Measurements from ENCODE around the gene OR5L1.

- TF ChIP-seq, protein P1, sequence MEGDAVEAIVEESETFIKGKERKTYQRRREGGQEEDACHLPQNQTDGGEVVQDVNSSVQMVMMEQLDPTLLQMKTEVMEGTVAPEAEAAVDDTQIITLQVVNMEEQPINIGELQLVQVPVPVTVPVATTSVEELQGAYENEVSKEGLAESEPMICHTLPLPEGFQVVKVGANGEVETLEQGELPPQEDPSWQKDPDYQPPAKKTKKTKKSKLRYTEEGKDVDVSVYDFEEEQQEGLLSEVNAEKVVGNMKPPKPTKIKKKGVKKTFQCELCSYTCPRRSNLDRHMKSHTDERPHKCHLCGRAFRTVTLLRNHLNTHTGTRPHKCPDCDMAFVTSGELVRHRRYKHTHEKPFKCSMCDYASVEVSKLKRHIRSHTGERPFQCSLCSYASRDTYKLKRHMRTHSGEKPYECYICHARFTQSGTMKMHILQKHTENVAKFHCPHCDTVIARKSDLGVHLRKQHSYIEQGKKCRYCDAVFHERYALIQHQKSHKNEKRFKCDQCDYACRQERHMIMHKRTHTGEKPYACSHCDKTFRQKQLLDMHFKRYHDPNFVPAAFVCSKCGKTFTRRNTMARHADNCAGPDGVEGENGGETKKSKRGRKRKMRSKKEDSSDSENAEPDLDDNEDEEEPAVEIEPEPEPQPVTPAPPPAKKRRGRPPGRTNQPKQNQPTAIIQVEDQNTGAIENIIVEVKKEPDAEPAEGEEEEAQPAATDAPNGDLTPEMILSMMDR (IDR thresholded peaks at IDR 0.05), result no peak
- TF ChIP-seq, protein P2, sequence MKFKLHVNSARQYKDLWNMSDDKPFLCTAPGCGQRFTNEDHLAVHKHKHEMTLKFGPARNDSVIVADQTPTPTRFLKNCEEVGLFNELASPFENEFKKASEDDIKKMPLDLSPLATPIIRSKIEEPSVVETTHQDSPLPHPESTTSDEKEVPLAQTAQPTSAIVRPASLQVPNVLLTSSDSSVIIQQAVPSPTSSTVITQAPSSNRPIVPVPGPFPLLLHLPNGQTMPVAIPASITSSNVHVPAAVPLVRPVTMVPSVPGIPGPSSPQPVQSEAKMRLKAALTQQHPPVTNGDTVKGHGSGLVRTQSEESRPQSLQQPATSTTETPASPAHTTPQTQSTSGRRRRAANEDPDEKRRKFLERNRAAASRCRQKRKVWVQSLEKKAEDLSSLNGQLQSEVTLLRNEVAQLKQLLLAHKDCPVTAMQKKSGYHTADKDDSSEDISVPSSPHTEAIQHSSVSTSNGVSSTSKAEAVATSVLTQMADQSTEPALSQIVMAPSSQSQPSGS (CRISPR knock-in tag; IDR thresholded peaks at IDR 0.05; ENCODE audit: borderline replicate concordance, low read depth), result no peak
- TF ChIP-seq ZNF263 (CRISPR knock-in tag; IDR thresholded peaks at IDR 0.05; ENCODE audit: low read depth) (no peak), TEAD4 (CRISPR knock-in tag; IDR thresholded peaks at IDR 0.05) (no peak), ZNF232 (CRISPR knock-in tag; IDR thresholded peaks at IDR 0.05) (no peak)
Measured at GRCh38 chr11:55854704-55855103, 43.5 kb downstream of the OR5L1 start.

All from WTC11 (cell line).